Nephron progenitor cell (in vitro differentiated cells): Measurements from ENCODE around the gene GNAI1.

Experiments used
- DNase-seq: peaks from one replicate; pipeline ENCODE4 v3.0.0; 2021
- H3K27ac Mint-ChIP-seq: 2 replicates; pipeline ENCODE4 v1.8.0; 2021; ENCODE audit warnings: mild to moderate bottlenecking, moderate library complexity, mixed read lengths
- H3K27me3 Mint-ChIP-seq: 2 replicates; pipeline ENCODE4 v1.8.0; 2021; ENCODE audit warnings: mild to moderate bottlenecking, low read depth, mixed read lengths; ENCODE audit not compliant: poor library complexity
- H3K36me3 Mint-ChIP-seq: 2 replicates; pipeline ENCODE4 v1.8.0; 2021; ENCODE audit warnings: low read depth, mixed read lengths
- H3K4me1 Mint-ChIP-seq: 2 replicates; pipeline ENCODE4 v1.8.0; 2021; ENCODE audit warnings: mixed read lengths
- H3K4me3 Mint-ChIP-seq: 2 replicates; pipeline ENCODE4 v1.8.0; 2021; ENCODE audit warnings: mild to moderate bottlenecking, moderate library complexity, mixed read lengths
- H3K9me3 Mint-ChIP-seq: 2 replicates; pipeline ENCODE4 v1.8.0; 2021; ENCODE audit warnings: mild to moderate bottlenecking, moderate library complexity, mixed read lengths
- TF ChIP-seq, protein P1 (sequence below): fragments of 200-600 bp; sonication (generic); IDR thresholded peaks from 2 replicates; pipeline ENCODE4 v1.5.0; 2021; ENCODE audit warnings: antibody characterized with exemption

GNAI1 gene

GRCh38 chr7:80127412-80128160 lies 7.0 kb upstream of the GNAI1 start:
- Mint-ChIP-seq H3K27ac (no peak overlapping the region), H3K27me3 (no peaks in the 10 kb centered on the region), H3K36me3 (no peaks in the 10 kb centered on the region), H3K4me3 (no peak overlapping the region), H3K9me3 (no peaks in the 10 kb centered on the region), H3K4me1 (peaks cover 5% of the 10 kb centered on the region)
- TF ChIP-seq, protein P1, sequence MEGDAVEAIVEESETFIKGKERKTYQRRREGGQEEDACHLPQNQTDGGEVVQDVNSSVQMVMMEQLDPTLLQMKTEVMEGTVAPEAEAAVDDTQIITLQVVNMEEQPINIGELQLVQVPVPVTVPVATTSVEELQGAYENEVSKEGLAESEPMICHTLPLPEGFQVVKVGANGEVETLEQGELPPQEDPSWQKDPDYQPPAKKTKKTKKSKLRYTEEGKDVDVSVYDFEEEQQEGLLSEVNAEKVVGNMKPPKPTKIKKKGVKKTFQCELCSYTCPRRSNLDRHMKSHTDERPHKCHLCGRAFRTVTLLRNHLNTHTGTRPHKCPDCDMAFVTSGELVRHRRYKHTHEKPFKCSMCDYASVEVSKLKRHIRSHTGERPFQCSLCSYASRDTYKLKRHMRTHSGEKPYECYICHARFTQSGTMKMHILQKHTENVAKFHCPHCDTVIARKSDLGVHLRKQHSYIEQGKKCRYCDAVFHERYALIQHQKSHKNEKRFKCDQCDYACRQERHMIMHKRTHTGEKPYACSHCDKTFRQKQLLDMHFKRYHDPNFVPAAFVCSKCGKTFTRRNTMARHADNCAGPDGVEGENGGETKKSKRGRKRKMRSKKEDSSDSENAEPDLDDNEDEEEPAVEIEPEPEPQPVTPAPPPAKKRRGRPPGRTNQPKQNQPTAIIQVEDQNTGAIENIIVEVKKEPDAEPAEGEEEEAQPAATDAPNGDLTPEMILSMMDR, result no peak
- DNase-seq, result no peak

DNA sequence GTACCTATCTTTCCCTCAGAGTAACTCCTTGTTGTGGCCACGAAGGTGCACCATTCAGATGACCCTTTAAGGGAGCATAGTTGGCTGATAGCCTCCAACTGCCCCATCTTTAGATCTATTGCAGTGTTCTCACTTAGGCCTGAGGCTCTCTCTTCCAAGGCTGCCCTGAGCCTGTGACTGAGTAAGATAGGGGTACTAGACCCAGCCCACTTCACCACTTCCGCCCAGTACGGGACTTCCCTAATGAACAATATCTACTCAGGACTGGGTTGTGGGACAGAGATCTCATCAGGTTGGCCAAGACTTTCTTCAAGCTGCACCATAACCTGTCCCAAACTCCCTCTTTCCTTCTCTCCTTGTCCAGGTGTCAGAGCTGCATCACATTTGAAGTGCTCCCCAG lies 5.7 kb upstream of the GNAI1 start:
- no peaks in the 10 kb centered on the region for H3K36me3 Mint-ChIP-seq
- no peak for DNase-seq
- H3K9me3 Mint-ChIP-seq, result no peaks in the 10 kb centered on the region
- peaks cover 14% of the 10 kb centered on the region for H3K4me1 Mint-ChIP-seq
- no peaks in the 10 kb centered on the region for H3K27me3 Mint-ChIP-seq
- H3K4me3 Mint-ChIP-seq, result no peak overlapping the region
- TF ChIP-seq, protein P1, result no peak
- H3K27ac Mint-ChIP-seq, result no peak overlapping the region

DNA sequence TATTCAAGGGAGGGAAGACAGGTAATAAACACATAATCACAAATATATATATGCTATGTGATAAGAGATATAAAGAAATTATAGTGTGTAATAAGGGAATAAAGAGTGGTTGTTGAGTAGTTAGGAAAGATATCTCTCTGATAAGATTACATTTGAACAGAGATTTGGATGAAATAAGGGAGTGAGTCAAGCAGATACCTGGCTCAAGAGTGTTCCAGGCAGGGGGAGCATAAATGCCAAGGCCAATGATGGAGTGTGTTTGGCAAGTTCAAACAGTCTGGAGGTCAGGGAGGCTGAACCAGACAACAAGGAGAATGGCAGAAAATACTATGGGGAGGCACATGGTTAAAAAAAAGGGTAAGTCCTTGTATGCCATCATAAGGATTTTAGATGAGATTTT lies 4.8 kb upstream of the GNAI1 start:
- H3K9me3 Mint-ChIP-seq, result no peaks in the 10 kb centered on the region
- no peaks in the 10 kb centered on the region for H3K36me3 Mint-ChIP-seq
- no peak overlapping the region for H3K4me3 Mint-ChIP-seq
- H3K27ac Mint-ChIP-seq, result no peak overlapping the region
- TF ChIP-seq, protein P1, result no peak
- H3K4me1 Mint-ChIP-seq, result peaks cover 20% of the 10 kb centered on the region
- no peak for DNase-seq
- no peaks in the 10 kb centered on the region for H3K27me3 Mint-ChIP-seq

DNA sequence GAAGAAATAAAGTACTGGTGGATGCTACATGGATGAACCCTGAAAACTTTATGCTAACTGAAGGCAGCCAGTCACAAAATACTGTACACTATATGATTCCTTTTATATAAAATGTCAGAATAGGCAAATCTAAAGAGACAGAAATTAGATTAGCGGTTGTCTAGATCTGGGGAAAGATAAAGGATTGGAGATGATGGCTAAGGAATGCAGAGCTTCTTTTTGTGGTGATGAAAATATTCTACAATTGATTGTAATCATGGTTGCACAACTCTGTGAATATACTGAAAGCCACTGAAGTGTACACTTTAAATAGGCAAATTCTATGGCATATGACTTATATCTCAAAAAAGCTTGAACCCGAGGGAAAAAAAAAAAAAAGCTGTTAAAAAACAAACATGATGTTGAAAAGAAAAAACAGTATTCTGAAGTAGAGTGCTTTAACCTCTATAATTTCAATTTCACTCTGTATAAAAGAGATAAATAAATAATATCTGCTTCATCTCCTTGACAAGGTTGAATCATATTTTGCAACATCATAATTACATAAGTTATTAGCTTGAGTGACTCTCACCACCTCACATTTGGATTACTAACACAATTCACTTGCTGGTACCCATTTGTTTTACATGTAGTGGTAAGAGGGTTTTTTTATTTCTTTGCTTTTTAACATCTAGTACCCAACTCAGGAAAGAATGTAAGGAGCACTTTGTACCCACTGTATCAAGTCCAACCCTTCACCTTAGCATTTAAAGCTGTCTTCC lies 2.8 kb upstream of the GNAI1 start:
- peaks cover 31% of the 10 kb centered on the region for H3K4me1 Mint-ChIP-seq
- no peak for DNase-seq
- H3K27me3 Mint-ChIP-seq, result no peaks in the 10 kb centered on the region
- TF ChIP-seq, protein P1, result no peak
- no peaks in the 10 kb centered on the region for H3K36me3 Mint-ChIP-seq
- no peak overlapping the region for H3K27ac Mint-ChIP-seq
- H3K4me3 Mint-ChIP-seq, result no peak overlapping the region
- H3K9me3 Mint-ChIP-seq, result no peaks in the 10 kb centered on the region

DNA sequence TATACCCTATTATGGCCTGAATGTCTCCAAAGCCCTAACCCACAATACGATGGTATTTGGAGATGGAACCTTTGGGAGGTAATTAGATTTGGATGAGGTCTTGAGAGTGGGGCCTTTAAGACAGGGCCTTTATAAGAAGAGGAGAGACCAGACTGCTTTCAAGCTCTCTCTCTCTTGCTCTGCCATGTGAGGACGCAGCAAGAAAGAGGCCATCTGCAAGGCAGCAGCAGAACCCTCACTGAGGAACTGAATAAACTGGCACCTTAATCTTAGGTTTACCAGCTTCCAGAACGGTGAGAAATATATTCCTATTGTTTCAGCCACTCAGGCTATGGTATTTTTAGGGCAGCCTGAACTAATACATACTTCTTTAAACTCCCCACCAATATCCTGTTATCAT lies 2.0 kb upstream of the GNAI1 start:
- H3K27me3 Mint-ChIP-seq, result no peaks in the 10 kb centered on the region
- H3K36me3 Mint-ChIP-seq, result peaks cover 1% of the 10 kb centered on the region
- H3K9me3 Mint-ChIP-seq, result peaks cover 1% of the 10 kb centered on the region
- no peak overlapping the region for H3K4me3 Mint-ChIP-seq
- TF ChIP-seq, protein P1, result no peak
- H3K27ac Mint-ChIP-seq, result no peak overlapping the region
- no peak for DNase-seq
- peaks cover 34% of the 10 kb centered on the region for H3K4me1 Mint-ChIP-seq
